ENCODE measurements around the gene TSHZ3.

TSHZ3 gene

DNA sequence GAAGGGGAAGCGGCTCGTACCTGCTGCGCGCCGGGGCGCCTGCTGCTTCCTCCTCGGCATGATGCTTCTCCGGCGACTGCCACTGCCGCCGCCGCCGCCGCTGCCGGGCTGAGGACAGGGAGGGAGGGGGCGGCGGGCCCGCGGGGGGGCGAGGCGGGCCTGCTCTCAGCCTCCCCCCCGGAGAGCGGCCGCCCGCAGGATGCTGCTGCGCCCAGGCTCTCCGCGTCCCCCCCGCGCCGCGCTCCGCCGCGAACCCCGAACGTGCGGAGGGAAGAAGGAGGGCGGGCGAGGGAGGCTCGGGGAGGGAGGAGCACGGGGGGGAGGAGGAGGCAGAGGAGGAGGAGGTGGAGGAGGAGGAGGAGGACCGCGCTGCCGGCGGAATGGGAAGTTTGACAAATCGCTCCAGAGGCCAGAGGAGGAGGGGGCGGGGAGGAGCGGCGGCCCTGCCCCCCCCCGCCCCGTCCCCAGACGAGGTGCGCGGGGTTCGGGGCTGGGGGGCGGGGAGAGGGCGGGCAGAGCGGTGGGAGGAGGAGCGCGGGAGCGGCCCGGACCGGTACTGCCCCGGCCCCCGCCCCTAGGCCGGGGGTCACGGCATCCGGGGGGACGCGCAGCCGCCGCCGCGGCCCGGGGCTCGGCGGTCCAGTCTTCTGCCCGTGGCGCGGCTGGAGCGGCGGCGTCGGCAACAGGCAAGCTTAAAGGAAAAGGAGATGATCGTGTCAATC, at the start of gene TSHZ3:
TSS of gene TSHZ3 (minus strand) at position 277 of the 722 bp plus-strand sequence. CDS start at position 60, 217 bp downstream.
- H3K9me3 ChIP-seq (ENCODE audit: control insufficient read depth, insufficient read depth, low read length): no peaks in the 10 kb centered on the region
- peak within 1 kb of the TSS; percentile 68 for H3K4me3 ChIP-seq (ENCODE audit: low read depth, low read length)
- H3K9ac ChIP-seq (ENCODE audit: low read depth, low read length): no peak within 1 kb of the TSS
- H3K27me3 ChIP-seq (ENCODE audit: control insufficient read depth, insufficient read depth, low read length): peaks cover 71% of the 10 kb centered on the region
- no peaks in the 10 kb centered on the region for H3K36me3 ChIP-seq (ENCODE audit: control insufficient read depth, insufficient read depth, low read length)
- peaks cover 21% of the 10 kb centered on the region for H3K4me1 ChIP-seq (ENCODE audit: control insufficient read depth, insufficient read depth, low read length)

DNA sequence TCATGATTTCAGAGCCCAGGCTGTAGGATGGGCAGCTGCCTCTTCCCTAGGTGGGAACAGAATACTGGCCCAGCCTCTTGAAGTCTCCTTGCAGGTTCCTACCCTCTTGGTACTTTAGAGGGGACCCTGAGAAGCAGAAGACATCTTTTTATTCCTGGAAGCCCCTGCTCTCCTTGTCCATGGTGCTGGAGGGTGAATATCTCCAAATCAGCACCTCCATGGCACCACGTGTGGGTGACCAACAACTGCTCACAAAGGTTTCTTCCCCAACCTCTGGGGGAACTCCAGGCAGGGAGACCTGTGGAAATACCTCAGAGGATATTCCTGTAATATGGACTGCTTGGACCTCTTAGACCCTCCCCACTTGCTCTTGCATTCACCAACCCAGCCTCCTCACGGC, 48.1 kb upstream of the TSHZ3 start:
- H3K27me3 ChIP-seq (ENCODE audit: control insufficient read depth, insufficient read depth, low read length): no peaks in the 10 kb centered on the region
- H3K9ac ChIP-seq (ENCODE audit: low read depth, low read length): no peak overlapping the region
- H3K4me3 ChIP-seq (ENCODE audit: low read depth, low read length): no peak overlapping the region
- H3K9me3 ChIP-seq (ENCODE audit: control insufficient read depth, insufficient read depth, low read length): no peaks in the 10 kb centered on the region
- no peaks in the 10 kb centered on the region for H3K36me3 ChIP-seq (ENCODE audit: control insufficient read depth, insufficient read depth, low read length)
- H3K4me1 ChIP-seq (ENCODE audit: control insufficient read depth, insufficient read depth, low read length): no peaks in the 10 kb centered on the region

GRCh38 chr19:31392464-31392863, 43.2 kb upstream of the TSHZ3 start:
- Histone ChIP-seq H3K27me3 (ENCODE audit: control insufficient read depth, insufficient read depth, low read length) (no peaks in the 10 kb centered on the region), H3K4me1 (ENCODE audit: control insufficient read depth, insufficient read depth, low read length) (no peaks in the 10 kb centered on the region), H3K36me3 (ENCODE audit: control insufficient read depth, insufficient read depth, low read length) (no peaks in the 10 kb centered on the region), H3K9me3 (ENCODE audit: control insufficient read depth, insufficient read depth, low read length) (no peaks in the 10 kb centered on the region), H3K4me3 (ENCODE audit: low read depth, low read length) (no peak overlapping the region), H3K9ac (ENCODE audit: low read depth, low read length) (no peak overlapping the region)

DNA sequence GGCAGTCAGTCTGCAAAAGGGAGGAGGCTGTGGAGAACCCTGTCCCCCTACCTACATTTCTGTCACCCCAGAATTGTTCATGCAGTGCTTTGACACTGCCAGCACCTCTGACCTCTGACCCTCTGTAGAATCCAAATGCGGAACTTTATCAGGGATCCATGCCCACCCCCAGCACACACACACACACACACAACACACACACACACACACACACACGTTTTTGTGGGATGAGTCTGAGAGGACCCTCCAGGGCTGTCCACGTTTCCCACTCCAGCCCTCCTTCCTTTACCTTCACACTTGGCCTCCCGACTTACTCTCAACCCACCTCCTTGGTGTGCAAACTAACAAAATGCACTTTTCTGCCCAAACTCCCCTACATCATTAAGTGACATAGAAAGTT, 42.3 kb upstream of the TSHZ3 start:
- H3K4me1 ChIP-seq (ENCODE audit: control insufficient read depth, insufficient read depth, low read length): no peaks in the 10 kb centered on the region
- no peak overlapping the region for H3K9ac ChIP-seq (ENCODE audit: low read depth, low read length)
- no peaks in the 10 kb centered on the region for H3K27me3 ChIP-seq (ENCODE audit: control insufficient read depth, insufficient read depth, low read length)
- no peak overlapping the region for H3K4me3 ChIP-seq (ENCODE audit: low read depth, low read length)
- H3K9me3 ChIP-seq (ENCODE audit: control insufficient read depth, insufficient read depth, low read length): no peaks in the 10 kb centered on the region
- no peaks in the 10 kb centered on the region for H3K36me3 ChIP-seq (ENCODE audit: control insufficient read depth, insufficient read depth, low read length)

GRCh38 chr19:31390711-31391110, 41.5 kb upstream of the TSHZ3 start:
- H3K9ac ChIP-seq (ENCODE audit: low read depth, low read length): no peak overlapping the region
- H3K4me3 ChIP-seq (ENCODE audit: low read depth, low read length): no peak overlapping the region
- H3K9me3 ChIP-seq (ENCODE audit: control insufficient read depth, insufficient read depth, low read length): no peaks in the 10 kb centered on the region

GRCh38 chr19:31389874-31390273, 40.6 kb upstream of the TSHZ3 start:
- H3K4me3 ChIP-seq (ENCODE audit: low read depth, low read length): no peak overlapping the region

More at GRCh38 chr19:31390711-31391110, 41.5 kb upstream of the TSHZ3 start:
- no peaks in the 10 kb centered on the region for H3K27me3 ChIP-seq (ENCODE audit: control insufficient read depth, insufficient read depth, low read length)
- no peaks in the 10 kb centered on the region for H3K4me1 ChIP-seq (ENCODE audit: control insufficient read depth, insufficient read depth, low read length)
- H3K36me3 ChIP-seq (ENCODE audit: control insufficient read depth, insufficient read depth, low read length): no peaks in the 10 kb centered on the region

DNA sequence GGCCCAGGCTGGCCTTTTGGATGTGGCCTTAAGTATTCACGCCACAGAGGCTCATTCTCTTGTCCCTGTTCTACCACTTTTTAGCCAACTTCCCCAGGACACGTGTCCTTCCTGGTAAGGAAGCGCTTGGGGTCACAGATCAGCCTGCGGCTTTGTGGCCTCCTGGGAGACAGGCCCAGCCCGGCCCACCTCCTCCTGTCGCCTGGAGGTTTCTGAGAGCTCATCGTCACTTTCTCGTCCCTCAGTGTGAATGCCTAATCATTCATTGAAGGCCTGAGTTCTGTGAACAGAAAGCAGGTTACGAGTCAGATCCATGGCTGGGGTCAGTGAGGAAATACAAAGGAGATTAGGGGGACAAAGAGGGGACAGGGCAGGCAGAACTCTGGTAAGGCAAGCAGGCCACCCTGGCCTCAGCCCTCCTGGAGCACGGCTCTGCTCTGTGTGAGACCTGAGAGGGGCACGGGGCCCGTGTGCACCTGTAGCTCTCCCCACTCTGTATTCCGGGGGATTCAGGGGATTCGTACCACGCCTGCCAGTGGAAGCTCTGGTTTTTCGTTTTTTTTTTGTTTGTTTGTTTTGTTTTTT, 38.6 kb upstream of the TSHZ3 start:
- H3K9ac ChIP-seq (ENCODE audit: low read depth, low read length): no peak overlapping the region
- H3K4me3 ChIP-seq (ENCODE audit: low read depth, low read length): no peak overlapping the region
- no peaks in the 10 kb centered on the region for H3K27me3 ChIP-seq (ENCODE audit: control insufficient read depth, insufficient read depth, low read length)
- H3K9me3 ChIP-seq (ENCODE audit: control insufficient read depth, insufficient read depth, low read length): no peaks in the 10 kb centered on the region
- H3K36me3 ChIP-seq (ENCODE audit: control insufficient read depth, insufficient read depth, low read length): no peaks in the 10 kb centered on the region
- H3K4me1 ChIP-seq (ENCODE audit: control insufficient read depth, insufficient read depth, low read length): no peaks in the 10 kb centered on the region

More at GRCh38 chr19:31389874-31390273, 40.6 kb upstream of the TSHZ3 start:
- H3K4me1 ChIP-seq (ENCODE audit: control insufficient read depth, insufficient read depth, low read length): no peaks in the 10 kb centered on the region
- no peaks in the 10 kb centered on the region for H3K27me3 ChIP-seq (ENCODE audit: control insufficient read depth, insufficient read depth, low read length)
- no peaks in the 10 kb centered on the region for H3K36me3 ChIP-seq (ENCODE audit: control insufficient read depth, insufficient read depth, low read length)
- no peaks in the 10 kb centered on the region for H3K9me3 ChIP-seq (ENCODE audit: control insufficient read depth, insufficient read depth, low read length)
- H3K9ac ChIP-seq (ENCODE audit: low read depth, low read length): no peak overlapping the region

GRCh38 chr19:31386806-31387205, 37.6 kb upstream of the TSHZ3 start:
- H3K36me3 ChIP-seq (ENCODE audit: control insufficient read depth, insufficient read depth, low read length): no peaks in the 10 kb centered on the region
- no peak overlapping the region for H3K9ac ChIP-seq (ENCODE audit: low read depth, low read length)
- no peaks in the 10 kb centered on the region for H3K4me1 ChIP-seq (ENCODE audit: control insufficient read depth, insufficient read depth, low read length)
- no peaks in the 10 kb centered on the region for H3K27me3 ChIP-seq (ENCODE audit: control insufficient read depth, insufficient read depth, low read length)
- H3K9me3 ChIP-seq (ENCODE audit: control insufficient read depth, insufficient read depth, low read length): no peaks in the 10 kb centered on the region
- no peak overlapping the region for H3K4me3 ChIP-seq (ENCODE audit: low read depth, low read length)

DNA sequence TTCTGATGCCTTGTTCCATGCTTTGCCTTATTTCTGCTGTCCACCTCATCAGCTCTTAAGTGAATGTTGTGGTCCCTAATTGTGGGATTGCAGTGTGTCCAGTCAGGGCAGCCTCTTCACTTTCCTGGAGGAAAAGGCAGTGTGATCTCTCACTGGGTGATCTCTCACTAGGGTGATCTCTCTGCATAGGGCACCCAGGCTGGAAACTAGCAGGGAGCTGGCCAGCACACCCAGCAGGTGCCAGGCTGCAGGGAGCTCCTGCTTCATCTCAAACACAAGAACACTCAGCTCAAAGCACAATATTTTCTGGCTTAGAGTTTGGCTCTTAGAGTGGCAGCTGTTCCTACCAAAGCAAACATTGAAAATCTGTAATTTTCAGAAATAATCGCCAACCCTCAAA, 36.5 kb upstream of the TSHZ3 start:
- Histone ChIP-seq H3K4me3 (ENCODE audit: low read depth, low read length) (no peak overlapping the region), H3K9ac (ENCODE audit: low read depth, low read length) (no peak overlapping the region), H3K36me3 (ENCODE audit: control insufficient read depth, insufficient read depth, low read length) (no peaks in the 10 kb centered on the region), H3K27me3 (ENCODE audit: control insufficient read depth, insufficient read depth, low read length) (no peaks in the 10 kb centered on the region), H3K4me1 (ENCODE audit: control insufficient read depth, insufficient read depth, low read length) (no peaks in the 10 kb centered on the region), H3K9me3 (ENCODE audit: control insufficient read depth, insufficient read depth, low read length) (no peaks in the 10 kb centered on the region)

- Histone ChIP-seq H3K9me3 (ENCODE audit: control insufficient read depth, insufficient read depth, low read length) (no peaks in the 10 kb centered on the region), H3K36me3 (ENCODE audit: control insufficient read depth, insufficient read depth, low read length) (no peaks in the 10 kb centered on the region), H3K4me3 (ENCODE audit: low read depth, low read length) (no peak overlapping the region), H3K4me1 (ENCODE audit: control insufficient read depth, insufficient read depth, low read length) (no peaks in the 10 kb centered on the region), H3K9ac (ENCODE audit: low read depth, low read length) (no peak overlapping the region), H3K27me3 (ENCODE audit: control insufficient read depth, insufficient read depth, low read length) (no peaks in the 10 kb centered on the region)
Measured at GRCh38 chr19:31383553-31383952, 34.3 kb upstream of the TSHZ3 start.

GRCh38 chr19:31380854-31381253, 31.6 kb upstream of the TSHZ3 start:
- no peak overlapping the region for H3K4me3 ChIP-seq (ENCODE audit: low read depth, low read length)
- H3K9me3 ChIP-seq (ENCODE audit: control insufficient read depth, insufficient read depth, low read length): no peaks in the 10 kb centered on the region
- no peak overlapping the region for H3K9ac ChIP-seq (ENCODE audit: low read depth, low read length)
- H3K27me3 ChIP-seq (ENCODE audit: control insufficient read depth, insufficient read depth, low read length): no peaks in the 10 kb centered on the region
- H3K36me3 ChIP-seq (ENCODE audit: control insufficient read depth, insufficient read depth, low read length): no peaks in the 10 kb centered on the region
- H3K4me1 ChIP-seq (ENCODE audit: control insufficient read depth, insufficient read depth, low read length): no peaks in the 10 kb centered on the region

DNA sequence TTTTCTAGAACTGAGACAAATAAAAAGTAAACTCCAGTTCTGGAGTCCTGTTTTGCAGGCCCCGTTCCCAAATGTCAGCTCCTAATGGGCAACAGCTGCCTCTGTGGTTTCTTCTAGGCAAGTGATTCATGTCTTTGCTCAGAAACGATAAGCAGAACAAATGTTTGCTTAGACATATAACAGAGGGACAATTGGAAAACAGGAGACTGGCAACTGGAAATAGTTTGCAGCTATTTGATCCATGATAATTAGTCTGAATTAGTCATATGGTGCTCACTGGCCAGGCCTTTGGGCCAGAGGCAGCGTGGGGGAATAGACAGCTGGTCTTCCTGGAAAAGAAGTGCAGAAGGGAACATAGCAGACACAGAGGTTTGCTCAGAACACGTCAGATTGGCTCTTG, 29.2 kb upstream of the TSHZ3 start:
- Histone ChIP-seq H3K9ac (ENCODE audit: low read depth, low read length) (no peak overlapping the region), H3K27me3 (ENCODE audit: control insufficient read depth, insufficient read depth, low read length) (no peaks in the 10 kb centered on the region), H3K9me3 (ENCODE audit: control insufficient read depth, insufficient read depth, low read length) (no peaks in the 10 kb centered on the region), H3K4me3 (ENCODE audit: low read depth, low read length) (no peak overlapping the region), H3K4me1 (ENCODE audit: control insufficient read depth, insufficient read depth, low read length) (no peaks in the 10 kb centered on the region), H3K36me3 (ENCODE audit: control insufficient read depth, insufficient read depth, low read length) (no peaks in the 10 kb centered on the region)

Measured in iPS-15b (cell line).